ENCODE results near the gene TARS2.

DNA sequence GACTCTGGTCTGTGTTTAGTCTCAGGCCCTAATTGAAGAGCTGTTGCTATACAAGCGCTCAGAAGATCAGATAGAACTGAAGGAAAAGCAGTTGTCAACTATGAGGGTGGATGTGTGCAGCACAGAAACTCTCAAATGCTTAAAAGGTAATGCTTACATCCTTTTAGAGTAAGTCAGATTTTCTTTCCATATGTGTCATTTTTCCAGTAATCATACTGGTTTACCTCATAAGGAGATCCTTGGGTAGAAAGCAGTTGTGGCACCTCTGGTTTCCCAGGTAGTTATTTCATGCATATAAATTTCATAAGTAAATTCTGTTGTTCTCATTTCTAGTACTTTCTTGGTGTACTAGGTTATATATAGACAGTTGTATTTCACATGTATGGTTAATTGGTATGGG is 43.0 kb upstream of the TARS2 start:
- TF ChIP-seq CTCF (IDR thresholded peaks at IDR 0.05), result no peak
- no peak for TF ChIP-seq POLR2A (IDR thresholded peaks at IDR 0.05)
